Smooth muscle cell (in vitro differentiated cells): Measurements from ENCODE around the gene ERC1. TPM values are rescaled to one million over a fixed set of nuclear protein-coding genes. Genes with fewer than 3 reads are reported as not detected.
"Not testable (repeated sequence)": the region's sequence is repeated elsewhere in the genome, so short reads cannot be mapped to it uniquely, and the experiment has no call there.

Source experiments
- DNase-seq: peaks from one replicate; lab custom pipeline; 2025; ENCODE audit not compliant: unreplicated experiment; lab: John Stamatoyannopoulos, UW
- H2AFZ ChIP-seq: fragments of 200-600 bp; sonication (generic); 2 replicates; pipeline ENCODE4 v1.6.0; 2016; ENCODE audit warnings: antibody characterized with exemption, low read depth, mild to moderate bottlenecking
- H3F3A ChIP-seq: fragments of 200-600 bp; sonication (generic); 2 replicates; pipeline ENCODE4 v1.6.0; 2017; ENCODE audit warnings: antibody characterized with exemption, low read depth
- H3K27ac ChIP-seq: fragments of 200-600 bp; sonication (generic); 2 replicates; pipeline ENCODE4 v1.5.1; 2016; ENCODE audit warnings: low read depth, mild to moderate bottlenecking
- H3K27me3 ChIP-seq: fragments of 200-600 bp; sonication (generic); 2 replicates; pipeline ENCODE4 v1.6.1; 2016; ENCODE audit warnings: low read depth, mild to moderate bottlenecking
- H3K36me3 ChIP-seq: fragments of 200-600 bp; sonication (generic); 2 replicates; pipeline ENCODE4 v1.5.1; 2016; ENCODE audit warnings: low read depth
- H3K4me1 ChIP-seq: fragments of 200-600 bp; sonication (generic); 2 replicates; pipeline ENCODE4 v1.5.1; 2016; ENCODE audit warnings: low read depth
- H3K4me2 ChIP-seq: fragments of 200-600 bp; sonication (generic); 2 replicates; pipeline ENCODE4 v1.6.0; 2016; ENCODE audit warnings: mild to moderate bottlenecking
- H3K4me3 ChIP-seq: fragments of 200-600 bp; sonication (generic); 2 replicates; pipeline ENCODE4 v1.5.1; 2016; ENCODE audit warnings: mild to moderate bottlenecking
- H3K79me2 ChIP-seq: fragments of 200-600 bp; sonication (generic); 2 replicates; pipeline ENCODE4 v1.6.0; 2016; ENCODE audit warnings: low read depth, mild to moderate bottlenecking
- H3K9ac ChIP-seq: fragments of 200-600 bp; sonication (generic); 2 replicates; pipeline ENCODE4 v1.6.0; 2016; ENCODE audit warnings: low read depth
- H3K9me3 ChIP-seq: fragments of 200-600 bp; sonication (generic); replicated peaks from 2 replicates; pipeline ENCODE4 v1.5.1; 2016; ENCODE audit warnings: low read depth
- H4K20me1 ChIP-seq: fragments of 200-600 bp; sonication (generic); 2 replicates; pipeline ENCODE4 v1.6.0; 2016; ENCODE audit warnings: low read depth
- WGBS: methylation state at CpG from one replicate; pipeline ENCODE4 v1.1.7; 2016; ENCODE audit warnings: low lambda C conversion rate; 5-methylcytosine and 5-hydroxymethylcytosine counted together
- polyA plus RNA-seq: library from polyadenylated mRNA; unstranded; fragments of >200 nt; fragmentation: Nextera tagmentation; extraction: Ambion mirVana; gene quantifications from 2 replicates; pipeline ENCODE4 v1.2.1, GENCODE V29; 2016
- total RNA-seq: library from RNA; depleted of rRNA; stranded (reverse); fragments of >200 nt; gene quantifications from 2 replicates; pipeline ENCODE4 v1.2.3, GENCODE V29; 2014
- TF ChIP-seq, protein P1 (sequence below): fragments of 200-600 bp; sonication (generic); IDR thresholded peaks from 2 replicates; pipeline ENCODE4 v1.5.1; 2017; ENCODE audit warnings: borderline replicate concordance, mild to moderate bottlenecking, antibody characterized with exemption; ENCODE audit not compliant: insufficient read depth, poor library complexity, severe bottlenecking

ERC1 gene
- total and polyA plus RNA-seq, 2 experiments from 2014 or later = 13.8 to 17.6 TPM

DNA sequence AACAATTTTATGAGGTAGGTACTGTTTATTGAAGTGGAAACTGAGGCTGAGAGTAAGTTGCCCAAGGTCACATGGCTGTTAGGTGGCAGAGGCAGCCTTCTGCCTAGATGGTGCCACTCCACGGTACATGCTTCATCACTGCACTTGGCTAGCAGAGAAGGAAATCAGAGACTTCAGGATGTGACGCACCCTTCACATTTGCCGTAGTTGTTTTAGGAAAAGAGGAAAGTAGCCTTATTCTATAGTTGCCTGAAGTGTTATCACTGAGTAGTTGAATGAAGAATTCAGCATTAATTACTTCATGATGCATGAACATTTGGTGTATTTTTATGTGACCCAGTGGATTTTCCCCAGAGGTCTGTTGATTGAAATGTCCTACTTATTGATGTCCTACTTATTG lies 55.7 kb downstream of the ERC1 start:
- Histone ChIP-seq H3K79me2 (peaks cover 42% of the 10 kb centered on the region), H3K9ac (no peak overlapping the region), H3K4me2 (no peak overlapping the region), H4K20me1 (peaks cover 31% of the 10 kb centered on the region), H2AFZ (no peak overlapping the region), H3F3A (no peaks in the 10 kb centered on the region), H3K4me3 (no peak overlapping the region), H3K4me1 (peaks cover 7% of the 10 kb centered on the region), H3K27me3 (no peaks in the 10 kb centered on the region), H3K9me3 (no peaks in the 10 kb centered on the region), H3K36me3 (no peaks in the 10 kb centered on the region), H3K27ac (no peak overlapping the region)
- TF ChIP-seq, protein P1, sequence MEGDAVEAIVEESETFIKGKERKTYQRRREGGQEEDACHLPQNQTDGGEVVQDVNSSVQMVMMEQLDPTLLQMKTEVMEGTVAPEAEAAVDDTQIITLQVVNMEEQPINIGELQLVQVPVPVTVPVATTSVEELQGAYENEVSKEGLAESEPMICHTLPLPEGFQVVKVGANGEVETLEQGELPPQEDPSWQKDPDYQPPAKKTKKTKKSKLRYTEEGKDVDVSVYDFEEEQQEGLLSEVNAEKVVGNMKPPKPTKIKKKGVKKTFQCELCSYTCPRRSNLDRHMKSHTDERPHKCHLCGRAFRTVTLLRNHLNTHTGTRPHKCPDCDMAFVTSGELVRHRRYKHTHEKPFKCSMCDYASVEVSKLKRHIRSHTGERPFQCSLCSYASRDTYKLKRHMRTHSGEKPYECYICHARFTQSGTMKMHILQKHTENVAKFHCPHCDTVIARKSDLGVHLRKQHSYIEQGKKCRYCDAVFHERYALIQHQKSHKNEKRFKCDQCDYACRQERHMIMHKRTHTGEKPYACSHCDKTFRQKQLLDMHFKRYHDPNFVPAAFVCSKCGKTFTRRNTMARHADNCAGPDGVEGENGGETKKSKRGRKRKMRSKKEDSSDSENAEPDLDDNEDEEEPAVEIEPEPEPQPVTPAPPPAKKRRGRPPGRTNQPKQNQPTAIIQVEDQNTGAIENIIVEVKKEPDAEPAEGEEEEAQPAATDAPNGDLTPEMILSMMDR = no peak
- whole genome bisulfite sequencing = 100% methylated on average over 3 of the region's 3 CpGs
- no peak for DNase-seq

DNA sequence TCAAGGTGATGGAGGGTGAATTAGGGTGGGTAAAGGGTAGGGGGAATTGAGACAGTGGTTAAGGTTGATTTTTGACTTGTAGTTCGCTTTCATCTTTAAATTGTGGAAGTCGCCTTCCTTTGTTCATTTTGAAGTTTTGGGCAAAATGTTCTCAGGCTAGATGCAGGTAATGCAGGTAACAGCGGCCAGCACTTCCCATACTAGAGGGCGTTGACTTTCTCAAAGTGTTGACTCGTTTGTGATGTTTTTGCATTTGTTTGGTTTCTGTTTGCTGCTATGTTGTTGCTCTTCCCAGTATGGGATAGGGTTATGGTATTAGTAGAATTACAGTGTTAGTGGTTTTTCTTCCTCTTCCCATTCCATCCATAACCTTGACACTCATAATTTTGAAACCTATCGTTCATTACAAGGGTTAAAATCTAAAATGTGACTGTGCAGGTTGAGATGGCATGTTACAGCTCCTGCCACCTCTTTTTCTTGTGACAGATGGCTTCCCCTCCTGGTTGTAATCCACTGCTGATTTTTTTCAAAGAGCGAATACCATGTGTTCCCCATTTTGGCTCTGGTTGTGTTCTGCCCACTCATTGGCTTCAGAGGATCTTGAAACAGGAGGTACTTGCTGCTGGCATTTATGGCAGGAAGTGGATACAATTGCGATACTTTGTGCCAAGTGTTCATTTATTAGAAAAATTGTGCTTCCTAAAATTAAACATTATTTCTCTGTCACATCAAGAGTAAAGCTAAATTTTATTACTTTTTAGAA lies 57.1 kb downstream of the ERC1 start:
- no peak overlapping the region for H3K9ac ChIP-seq
- H3K27ac ChIP-seq = no peak overlapping the region
- WGBS = 88% methylated on average over 8 of the region's 8 CpGs
- no peaks in the 10 kb centered on the region for H3K36me3 ChIP-seq
- no peak overlapping the region for H3K4me2 ChIP-seq
- H4K20me1 ChIP-seq = peaks cover 29% of the 10 kb centered on the region
- no peaks in the 10 kb centered on the region for H3F3A ChIP-seq
- H3K9me3 ChIP-seq = no peaks in the 10 kb centered on the region
- TF ChIP-seq, protein P1 = no peak
- no peak for DNase-seq
- H3K4me1 ChIP-seq = peaks cover 7% of the 10 kb centered on the region
- H3K79me2 ChIP-seq = peaks cover 42% of the 10 kb centered on the region
- no peak overlapping the region for H3K4me3 ChIP-seq
- H2AFZ ChIP-seq = no peak overlapping the region
- no peaks in the 10 kb centered on the region for H3K27me3 ChIP-seq

DNA sequence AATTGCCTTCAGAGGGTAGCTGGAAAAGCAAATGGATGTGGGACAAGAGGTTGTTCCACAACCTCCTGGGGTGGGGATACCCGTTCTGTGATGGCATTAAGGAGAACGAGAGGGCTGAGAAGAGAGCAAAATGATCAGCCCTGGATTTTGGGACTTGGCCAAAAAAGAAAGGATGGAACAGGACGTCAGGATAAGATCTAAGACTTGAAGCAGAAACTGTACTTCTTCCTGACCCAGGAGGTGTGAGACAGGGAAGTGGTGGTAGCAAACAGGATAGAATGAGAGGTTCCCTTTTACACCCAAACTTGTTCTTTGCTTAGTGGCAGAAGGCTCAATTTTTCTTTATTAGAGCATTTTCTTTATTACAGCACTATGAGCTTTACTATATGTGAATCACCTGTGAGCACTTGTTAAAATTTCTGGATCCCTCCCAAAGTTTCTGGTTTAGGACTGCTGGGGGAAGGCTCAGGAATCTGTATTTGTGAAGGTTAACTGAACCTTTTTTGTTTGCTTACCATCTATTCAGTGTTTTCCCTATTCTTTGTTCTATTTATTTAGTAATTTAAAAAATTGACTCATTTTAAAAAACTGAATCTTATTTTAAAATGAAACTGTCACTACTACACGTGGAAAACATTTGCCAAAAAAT lies 59.2 kb downstream of the ERC1 start:
- H3K9ac ChIP-seq = no peak overlapping the region
- H3K36me3 ChIP-seq = no peaks in the 10 kb centered on the region
- H3F3A ChIP-seq = no peaks in the 10 kb centered on the region
- H3K9me3 ChIP-seq = no peaks in the 10 kb centered on the region
- H3K4me2 ChIP-seq = no peak overlapping the region
- peaks cover 12% of the 10 kb centered on the region for H3K4me1 ChIP-seq
- no peak overlapping the region for H3K27ac ChIP-seq
- 93% methylated on average over 4 of the region's 4 CpGs for WGBS
- no peaks in the 10 kb centered on the region for H3K27me3 ChIP-seq
- no peak overlapping the region for H2AFZ ChIP-seq
- TF ChIP-seq, protein P1 = no peak
- no peak for DNase-seq
- H3K4me3 ChIP-seq = no peak overlapping the region
- peaks cover 34% of the 10 kb centered on the region for H4K20me1 ChIP-seq
- peaks cover 29% of the 10 kb centered on the region for H3K79me2 ChIP-seq

DNA sequence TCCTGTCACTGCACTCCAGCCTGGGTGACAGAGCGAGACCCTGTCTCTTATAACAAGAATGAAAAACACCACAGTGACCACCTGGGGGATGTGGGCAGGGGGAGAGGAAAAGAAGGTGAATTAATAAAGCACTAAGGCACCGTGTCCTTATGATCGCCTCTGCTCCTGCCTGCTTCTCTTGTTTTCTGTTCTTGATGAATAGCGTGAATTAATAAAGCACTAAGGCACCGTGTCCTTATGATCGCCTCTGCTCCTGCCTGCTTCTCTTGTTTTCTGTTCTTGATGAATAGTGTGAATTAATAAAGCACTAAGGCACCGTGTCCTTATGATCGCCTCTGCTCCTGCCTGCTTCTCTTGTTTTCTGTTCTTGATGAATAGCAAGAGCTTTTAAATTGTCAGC lies 60.6 kb downstream of the ERC1 start:
- H3K4me2 ChIP-seq, H3K36me3 ChIP-seq, H2AFZ ChIP-seq, H3K4me3 ChIP-seq, DNase-seq, H3K9ac ChIP-seq, H3K27ac ChIP-seq, H3F3A ChIP-seq, H3K9me3 ChIP-seq, H3K27me3 ChIP-seq: not testable (repeated sequence)
- 83% methylated on average over 8 of the region's 8 CpGs for WGBS
- peaks cover 40% of the 10 kb centered on the region for H4K20me1 ChIP-seq
- H3K4me1 ChIP-seq = peaks cover 18% of the 10 kb centered on the region
- peaks cover 30% of the 10 kb centered on the region for H3K79me2 ChIP-seq
